ENCODE data around the gene PDZRN4. TPM values are rescaled to one million over a fixed set of nuclear protein-coding genes. Genes with fewer than 3 reads are reported as not detected.
"Not testable (repeated sequence)": the region's sequence is repeated elsewhere in the genome, so short reads cannot be mapped to it uniquely, and the experiment has no call there.

PDZRN4 gene
- total RNA-seq, 1 donor from 2014 or later, result not detected

- intact Hi-C loops (cut with micrococcal nuclease), result no loop called here
These were observed 364.5 kb downstream of the PDZRN4 start for GRCh38 chr12:41552588-41552987.

DNA sequence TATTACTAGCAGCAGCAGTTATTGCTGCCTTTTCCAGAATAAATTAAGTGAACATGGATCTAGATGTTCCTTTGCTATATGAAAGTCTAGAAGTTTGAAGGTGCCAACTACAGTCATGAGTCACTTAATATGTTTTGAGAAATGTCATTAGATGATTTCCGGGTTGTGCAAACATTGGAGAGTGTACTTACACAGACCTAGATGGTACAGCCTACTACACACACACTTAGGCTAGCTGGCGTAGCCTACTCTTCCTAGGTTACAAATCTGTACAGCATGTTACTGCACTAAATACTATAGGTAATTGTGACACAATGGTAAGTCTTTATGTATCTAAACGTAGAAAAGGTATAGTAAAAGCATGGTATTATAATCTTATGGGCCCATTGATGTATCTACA is 368.1 kb downstream of the PDZRN4 start:
- intact Hi-C loops (cut with micrococcal nuclease), result no loop called here

DNA sequence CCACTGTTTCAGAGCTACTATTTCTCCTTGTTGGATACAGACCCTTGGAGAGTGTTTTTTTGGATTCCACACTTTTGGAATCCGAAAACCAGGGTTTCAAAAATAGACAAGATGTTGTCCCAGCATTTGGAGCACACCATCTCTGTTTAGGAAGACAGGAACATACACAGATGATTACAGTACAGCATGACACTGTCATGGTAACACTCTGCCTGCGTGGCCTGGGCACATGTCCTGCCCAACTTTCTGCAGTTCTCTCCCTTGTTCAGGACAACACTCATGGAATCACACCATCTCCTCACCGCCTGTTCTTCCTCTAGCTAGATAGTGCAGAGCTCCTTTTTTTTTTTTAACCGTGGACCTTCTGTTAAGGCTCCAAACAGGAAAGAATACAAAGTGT is 369.2 kb downstream of the PDZRN4 start:
- intact Hi-C loops (cut with micrococcal nuclease), result no loop called here

DNA sequence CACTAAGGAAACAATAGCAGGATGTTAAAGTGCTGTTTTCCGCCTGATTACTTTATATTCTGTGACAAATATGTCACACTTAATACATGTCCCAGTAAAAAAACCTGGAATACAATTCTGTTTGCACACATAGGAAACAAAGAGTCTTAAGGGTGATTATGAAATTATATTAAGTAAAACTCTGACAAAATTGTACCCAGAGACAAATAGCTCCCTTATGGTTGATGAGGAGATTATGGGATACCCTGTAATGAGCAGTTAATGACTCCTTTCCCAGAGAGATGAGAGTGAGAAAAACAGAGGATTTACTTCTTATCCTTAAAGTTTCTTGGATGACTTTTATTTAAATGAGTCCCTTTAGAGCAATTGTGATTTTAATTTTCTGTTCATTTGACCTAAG is 370.6 kb downstream of the PDZRN4 start:
- intact Hi-C loops (cut with micrococcal nuclease), result no loop called here

- intact Hi-C loops (cut with micrococcal nuclease), result no loop called here
These were observed 374.9 kb downstream of the PDZRN4 start for GRCh38 chr12:41563051-41563450.

GRCh38 chr12:41564816-41565215 is 376.7 kb downstream of the PDZRN4 start:
- intact Hi-C loops (cut with micrococcal nuclease), result no loop called here

DNA sequence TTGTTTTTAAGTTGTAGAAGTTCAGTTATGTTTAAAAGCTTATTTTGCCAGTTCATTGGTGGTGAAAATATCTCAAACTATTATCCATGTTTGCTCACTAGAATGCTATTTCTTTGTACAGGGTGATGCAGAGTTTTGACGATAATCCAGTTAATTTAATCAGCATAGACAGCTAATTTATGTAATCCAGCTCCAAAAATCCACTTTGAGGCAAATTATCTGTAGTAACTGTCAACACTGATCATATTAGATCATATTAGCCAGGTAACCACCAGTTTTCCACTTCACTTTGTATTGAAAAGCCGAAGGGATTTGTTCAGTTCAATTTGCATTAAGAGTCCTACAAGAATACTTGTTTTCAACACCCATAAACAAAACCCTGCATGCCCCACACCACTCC is 378.6 kb downstream of the PDZRN4 start:
- intact Hi-C loops (cut with micrococcal nuclease), result no loop called here

DNA sequence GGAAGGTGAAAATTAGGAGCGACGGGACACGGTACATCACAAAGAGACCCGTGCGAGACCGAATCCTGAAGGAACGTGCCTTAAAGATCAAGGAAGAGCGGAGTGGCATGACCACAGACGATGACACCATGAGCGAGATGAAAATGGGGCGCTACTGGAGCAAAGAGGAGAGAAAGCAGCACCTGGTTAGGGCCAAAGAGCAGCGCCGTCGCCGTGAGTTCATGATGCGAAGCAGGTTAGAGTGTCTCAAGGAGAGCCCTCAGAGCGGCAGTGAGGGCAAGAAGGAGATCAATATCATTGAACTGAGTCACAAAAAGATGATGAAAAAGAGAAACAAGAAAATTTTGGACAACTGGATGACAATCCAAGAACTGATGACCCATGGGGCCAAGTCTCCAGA is 385.3 kb downstream of the PDZRN4 start:
- intact Hi-C loops (cut with micrococcal nuclease), result no loop called here

GRCh38 chr12:41576925-41577324 is 388.8 kb downstream of the PDZRN4 start:
- intact Hi-C loops (cut with micrococcal nuclease), result no loop called here

DNA sequence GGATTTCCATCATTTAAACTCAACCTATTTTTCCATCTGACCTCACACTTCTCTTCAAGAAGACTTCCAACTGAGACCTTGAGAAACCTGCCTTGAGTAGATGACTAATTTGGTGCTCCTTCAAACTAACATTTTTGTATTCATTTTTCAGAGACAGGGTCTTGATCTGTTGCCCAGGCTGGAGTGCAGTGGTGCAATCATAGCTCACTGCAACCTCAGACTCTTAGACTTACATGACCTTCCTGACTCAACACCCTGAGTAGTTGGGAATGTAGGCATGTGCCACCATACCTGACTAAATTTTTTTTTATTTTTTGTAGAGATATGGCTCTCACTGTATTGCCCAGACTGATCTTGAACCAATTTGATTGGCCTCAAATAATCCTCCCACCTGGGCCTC is 389.9 kb downstream of the PDZRN4 start:
- intact Hi-C loops (cut with micrococcal nuclease), result no loop called here

DNA sequence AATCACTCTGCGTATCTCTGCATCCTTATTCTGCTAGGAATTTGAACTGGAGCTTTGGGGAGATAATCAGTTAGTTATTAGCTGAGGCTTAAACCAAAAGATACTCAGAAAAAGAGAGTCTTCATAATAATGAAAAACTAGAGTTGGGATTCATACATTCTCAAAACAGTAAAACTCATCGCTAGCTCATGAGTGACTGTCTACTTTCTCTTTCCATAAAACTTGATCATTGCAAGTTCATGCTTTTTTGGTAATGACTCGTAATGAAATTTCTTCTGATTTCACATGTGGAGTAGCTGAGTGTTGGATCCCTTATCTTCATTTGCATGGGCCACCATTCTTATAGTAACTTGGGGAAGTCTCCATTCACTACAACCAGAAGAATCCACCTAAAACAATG is 397.7 kb downstream of the PDZRN4 start:
- intact Hi-C loops (cut with micrococcal nuclease), result no loop called here

- intact Hi-C loops (cut with micrococcal nuclease), result no loop called here
These were observed 399.5 kb downstream of the PDZRN4 start for GRCh38 chr12:41587574-41587973.

- intact Hi-C loops (cut with micrococcal nuclease), result no loop called here
These were observed 401.8 kb downstream of the PDZRN4 start for GRCh38 chr12:41589878-41590277.

- intact Hi-C loops (cut with micrococcal nuclease), result no loop called here
These were observed 408.1 kb downstream of the PDZRN4 start for GRCh38 chr12:41596190-41596589.

DNA sequence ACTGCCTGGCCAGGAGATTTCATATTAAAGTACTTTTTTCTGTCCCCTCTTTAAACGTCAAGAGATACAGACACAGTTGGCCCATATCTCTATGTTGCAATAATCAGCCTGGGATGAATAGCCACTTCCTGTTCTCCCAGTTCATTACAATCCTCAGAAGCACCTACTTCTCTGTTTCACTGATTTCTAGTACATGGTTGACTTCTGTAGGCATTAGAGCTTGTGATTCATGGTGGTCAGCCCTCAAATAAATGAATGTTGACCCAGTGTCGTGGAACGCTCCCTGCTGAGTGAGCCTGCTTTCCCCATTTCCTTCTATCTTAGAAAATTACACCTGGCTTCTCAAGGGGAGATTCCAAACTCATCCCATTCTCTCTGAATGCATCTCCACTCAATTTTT is 416.7 kb downstream of the PDZRN4 start:
- intact Hi-C loops (cut with micrococcal nuclease), result no loop called here

- intact Hi-C loops (cut with micrococcal nuclease), result no loop called here
These were observed 417.6 kb downstream of the PDZRN4 start for GRCh38 chr12:41605545-41606305.

DNA sequence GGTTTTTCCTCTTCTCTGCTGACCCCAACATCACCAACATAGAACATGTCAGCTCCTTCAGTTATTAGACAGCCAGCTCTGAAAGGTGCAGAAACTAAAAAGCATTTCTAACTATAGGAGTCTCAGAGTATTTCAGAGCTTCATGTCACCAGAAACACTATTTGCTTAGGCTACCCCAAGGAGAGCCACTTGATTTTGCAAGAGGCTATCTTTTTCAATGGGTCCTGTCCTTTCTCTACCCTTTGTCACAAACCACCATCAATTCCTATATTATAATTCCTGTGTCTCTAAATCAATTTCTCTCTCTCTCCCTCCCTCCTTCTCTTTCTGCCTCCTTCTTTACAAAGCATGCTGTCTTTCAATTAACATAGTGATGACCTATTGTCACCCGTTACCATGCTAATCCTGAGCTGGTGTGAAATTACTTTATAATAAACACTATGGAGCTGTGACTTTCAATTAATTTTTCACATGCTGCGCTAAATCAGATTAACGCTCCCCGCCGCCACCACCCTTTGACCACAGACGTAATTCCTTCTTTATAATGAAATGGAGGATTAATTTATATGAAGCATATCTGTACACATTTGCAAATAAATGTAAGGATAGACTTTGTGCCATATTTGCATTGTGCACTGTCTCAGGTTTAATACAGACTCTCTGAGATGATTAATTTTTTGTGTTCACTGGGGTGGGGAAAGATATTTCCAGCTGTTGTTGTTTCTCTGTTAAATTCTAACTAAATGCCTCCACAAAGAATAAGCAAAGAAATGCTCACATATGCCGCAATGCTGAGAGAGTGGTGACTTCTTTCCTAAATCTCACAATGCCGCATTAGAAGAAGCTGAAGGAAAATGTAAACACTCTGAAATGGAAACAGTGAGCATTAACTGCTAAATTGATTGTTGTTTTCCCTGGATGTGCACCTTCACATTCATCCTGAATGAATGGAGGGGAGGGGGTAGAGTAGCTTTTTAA is 418.6 kb downstream of the PDZRN4 start:
- intact Hi-C loops (cut with micrococcal nuclease), result no loop called here

- intact Hi-C loops (cut with micrococcal nuclease), result no loop called here
These were observed 424.9 kb downstream of the PDZRN4 start for GRCh38 chr12:41612892-41613557.

DNA sequence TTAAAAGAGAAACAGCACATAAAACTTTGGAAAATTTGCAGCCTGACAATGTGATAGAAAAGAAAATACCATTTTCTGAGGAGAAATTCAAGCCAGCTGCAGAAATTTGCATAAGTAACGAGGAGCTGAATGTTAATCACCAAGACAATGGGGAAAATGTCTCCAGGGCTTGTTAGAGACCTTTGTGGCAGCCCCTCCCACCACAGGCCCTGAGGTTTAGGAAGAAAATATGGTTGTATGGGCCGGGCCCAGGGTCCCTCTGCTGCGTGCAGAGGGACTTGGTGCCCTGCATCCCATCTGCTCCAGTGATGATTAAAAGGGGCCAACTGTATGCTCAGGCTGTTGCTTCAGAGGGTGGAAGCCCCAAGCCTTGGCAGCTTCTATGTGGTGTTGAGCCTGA is 427.1 kb downstream of the PDZRN4 start:
- intact Hi-C loops (cut with micrococcal nuclease), result not testable (repeated sequence)

GRCh38 chr12:41619705-41620104 is 431.6 kb downstream of the PDZRN4 start:
- intact Hi-C loops (cut with micrococcal nuclease), result no loop called here

DNA sequence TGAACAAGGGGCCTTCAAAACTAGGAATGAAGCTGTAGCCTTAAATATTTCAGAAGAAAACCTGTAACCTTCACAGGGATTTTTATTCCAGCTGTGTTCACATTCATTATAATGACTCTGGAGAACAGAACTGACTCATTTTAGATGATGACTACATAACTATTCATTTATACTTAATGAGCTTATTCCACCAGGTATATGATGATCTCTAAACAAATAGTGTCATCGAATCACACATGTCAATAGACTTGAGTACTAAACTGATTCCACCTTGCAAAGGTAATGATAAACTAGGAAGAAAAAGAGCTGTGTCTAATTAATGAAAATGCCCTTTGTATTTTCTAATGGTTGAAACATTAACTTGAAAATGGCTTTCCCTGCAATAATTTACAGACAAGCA is 433.2 kb downstream of the PDZRN4 start:
- intact Hi-C loops (cut with micrococcal nuclease), result no loop called here
